Umbilical cord (tissue), 2 donors: Measurements from ENCODE around the gene MRPL20. TPM values are rescaled to one million over a fixed set of nuclear protein-coding genes. Genes with fewer than 3 reads are reported as not detected.
A peak's percentile ranks its signal among the peaks of the same experiment; 100 is the strongest.
"Not testable (repeated sequence)": the region's sequence is repeated elsewhere in the genome, so short reads cannot be mapped to it uniquely, and the experiment has no call there.

Experiments used
- DNase-seq: peaks from one replicate; pipeline ENCODE4 v3.0.0-alpha.2; 2015; ENCODE audit warnings: low spot score
- total RNA-seq: library from RNA; depleted of rRNA; stranded (reverse); fragments of >200 nt; gene quantifications from one replicate; pipeline ENCODE4 v1.2.3, GENCODE V29; 2014; ENCODE audit warnings: low replicate concordance; ENCODE audit not compliant: insufficient read depth

The MRPL20 gene
- total RNA-seq = 68.4 TPM

DNA sequence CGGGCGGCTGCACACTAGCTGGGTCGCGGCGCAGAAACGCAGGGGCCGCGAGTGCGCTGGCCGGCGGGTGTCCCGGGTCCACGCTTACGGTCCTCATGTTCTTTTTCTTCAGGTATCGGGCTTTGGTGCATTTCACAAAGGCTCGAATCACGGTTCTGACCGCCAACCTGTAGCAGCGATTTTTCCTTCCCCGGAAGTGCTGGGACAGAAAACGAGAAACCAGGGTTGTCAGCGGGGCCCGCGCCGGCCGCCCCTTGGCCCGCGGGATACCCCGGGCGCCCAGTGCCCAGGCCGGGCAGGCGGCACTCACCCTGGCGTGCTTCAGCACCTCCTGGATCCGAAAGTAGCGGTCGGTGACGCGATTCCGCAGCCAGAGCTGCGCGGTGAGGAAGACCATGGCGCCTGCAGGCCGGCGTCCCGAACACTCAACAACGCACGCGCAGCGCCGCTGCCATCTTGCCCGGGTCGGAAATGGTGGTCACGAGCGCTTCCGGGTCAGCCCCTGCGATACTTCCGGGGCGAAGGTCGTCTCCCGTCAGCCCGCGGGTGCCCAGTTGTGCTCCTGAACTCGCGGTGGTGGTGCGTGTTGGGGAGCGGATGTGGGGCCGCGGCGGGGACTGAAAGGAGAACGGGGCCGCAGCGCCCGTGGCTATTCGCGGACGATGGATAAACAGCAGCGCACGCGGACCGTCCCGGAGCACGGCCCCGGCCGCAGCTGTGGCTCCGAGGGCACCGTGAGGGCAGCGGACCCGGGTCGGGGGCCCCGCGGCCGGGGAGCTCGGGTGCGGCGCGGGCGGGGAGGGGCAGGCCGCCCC is at the start of gene MRPL20:
Gene MRPL20, minus strand, starts transcription at position 473 of the 815 bp plus-strand sequence. Its CDS starts 76 bp downstream, at position 397.
- peak; percentile 96 for DNase-seq

DNA sequence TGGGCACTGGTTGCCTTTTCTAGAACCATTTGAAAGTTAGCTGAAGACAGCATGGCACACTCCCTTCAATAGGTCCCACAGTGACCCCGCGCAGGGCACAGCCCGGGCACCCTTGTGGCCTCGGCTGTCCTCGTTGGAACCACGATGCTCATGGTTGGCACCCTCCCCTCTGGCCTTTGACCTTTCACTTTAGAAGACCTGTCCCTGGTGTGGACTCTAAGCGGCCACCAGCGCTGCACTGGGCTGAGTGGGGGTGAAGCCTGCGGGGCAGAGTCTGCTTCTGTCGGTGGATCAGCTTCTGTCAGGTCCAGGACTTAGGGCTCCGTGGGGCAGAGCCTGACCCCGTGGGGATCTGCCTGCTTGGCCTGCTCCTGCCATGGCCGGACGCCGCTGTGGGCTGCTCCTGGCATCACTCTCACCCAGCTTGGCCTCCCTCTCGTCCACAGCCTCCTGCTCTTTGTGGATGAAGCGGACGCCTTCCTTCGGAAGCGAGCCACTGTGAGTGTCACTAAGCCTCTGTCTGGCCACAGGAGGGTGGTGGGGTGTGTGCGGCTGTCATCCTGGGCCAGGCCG is 49.7 kb upstream of the MRPL20 start:
- not testable (repeated sequence) for DNase-seq

DNA sequence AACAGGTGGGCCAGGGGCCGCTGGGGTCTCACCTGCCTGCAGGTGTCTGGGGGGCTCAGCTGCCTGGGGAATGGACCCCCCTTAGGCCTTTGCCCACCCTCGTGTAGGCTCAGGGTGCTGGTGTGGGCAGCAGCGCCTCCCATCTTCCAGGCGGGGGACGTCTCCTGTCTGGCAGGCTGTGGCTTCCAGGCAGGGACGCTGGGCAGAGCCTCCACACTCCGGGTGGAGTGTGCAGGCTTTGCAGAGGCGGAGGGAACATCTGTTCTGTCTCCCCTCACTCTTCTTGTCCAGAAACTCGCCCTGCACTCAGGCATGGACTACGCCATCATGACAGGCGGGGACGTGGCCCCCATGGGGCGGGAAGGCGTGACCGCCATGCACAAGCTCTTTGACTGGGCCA is 48.8 kb upstream of the MRPL20 start:
- not testable (repeated sequence) for DNase-seq

DNA sequence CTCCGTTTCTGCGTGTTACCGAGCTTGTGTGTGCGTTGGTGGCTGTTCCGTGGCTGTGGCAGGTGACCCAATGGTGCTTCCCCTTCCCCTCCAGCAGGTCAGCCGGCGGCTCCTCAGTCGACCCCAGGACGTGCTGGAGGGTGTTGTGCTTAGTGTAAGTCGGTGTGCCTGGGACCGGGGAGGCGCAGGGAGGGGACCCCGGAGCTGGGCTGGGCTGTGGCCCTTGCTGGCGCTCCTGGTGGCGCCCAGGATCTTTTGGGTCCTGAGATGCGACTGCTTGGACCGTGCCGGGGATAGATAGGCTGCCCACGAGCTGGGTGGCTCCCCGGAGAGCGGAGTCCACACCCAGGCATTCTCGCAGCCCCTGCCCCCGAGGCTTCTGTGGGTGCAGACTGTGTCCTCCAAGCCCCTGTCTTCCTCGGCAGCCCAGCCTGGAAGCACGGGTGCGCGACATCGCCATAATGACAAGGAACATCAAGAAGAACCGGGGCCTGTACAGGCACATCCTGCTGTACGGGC is 48.3 kb upstream of the MRPL20 start:
- DNase-seq = no peak

DNA sequence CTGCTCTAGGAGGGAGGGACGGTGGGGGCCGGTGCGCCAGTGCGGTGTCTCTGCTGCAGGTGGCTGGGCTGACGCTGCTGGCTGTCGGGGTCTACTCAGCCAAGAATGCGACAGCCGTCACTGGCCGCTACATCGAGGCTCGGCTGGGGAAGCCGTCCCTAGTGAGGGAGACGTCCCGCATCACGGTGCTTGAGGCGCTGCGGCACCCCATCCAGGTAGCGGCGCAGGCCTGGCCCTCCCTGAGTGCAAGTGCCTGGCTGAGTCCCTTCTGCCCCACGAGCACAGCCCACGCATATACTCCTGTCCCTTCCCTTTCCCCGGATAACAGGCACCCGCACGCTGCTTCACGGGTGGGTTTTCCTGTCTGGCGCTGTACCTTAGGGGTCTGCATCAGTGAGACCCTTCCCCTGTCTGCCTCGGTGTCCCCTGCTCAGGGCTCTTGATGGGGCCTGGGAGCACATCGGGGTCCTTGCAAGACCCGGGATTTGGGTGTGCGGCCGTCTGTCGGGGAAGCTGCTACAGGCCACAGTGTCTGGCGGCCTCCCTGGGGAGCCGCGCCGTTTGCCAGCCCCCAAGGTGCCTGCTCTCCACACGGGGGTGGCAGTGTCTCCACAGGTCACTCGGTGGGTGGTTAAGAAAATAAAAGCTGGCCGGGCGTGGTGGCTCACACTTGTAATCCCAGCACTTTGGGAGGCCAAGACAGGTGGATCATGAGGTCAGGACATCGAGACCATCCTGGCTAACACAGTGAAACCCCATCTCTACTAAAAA is 47.4 kb upstream of the MRPL20 start:
- not testable (repeated sequence) for DNase-seq

DNA sequence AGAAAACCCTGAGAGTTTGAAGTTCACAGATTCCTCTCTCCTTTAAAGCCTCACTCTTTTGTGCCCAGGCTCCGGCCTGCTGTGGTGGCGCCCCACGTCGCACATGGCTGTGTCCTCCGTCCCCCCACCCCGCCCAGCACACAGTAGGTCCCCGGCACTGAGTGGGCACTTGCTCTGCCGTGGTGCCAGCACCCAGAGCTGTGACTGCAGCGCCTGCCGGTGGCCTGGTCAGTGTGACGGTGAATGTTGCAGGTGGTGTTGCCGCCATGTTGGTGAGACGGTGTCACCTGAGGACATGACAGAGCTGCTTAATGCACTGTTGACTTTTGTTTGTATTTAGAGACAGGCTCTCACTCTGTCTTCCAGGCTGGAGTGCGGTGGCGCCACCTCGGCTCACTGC is 45.8 kb upstream of the MRPL20 start:
- DNase-seq = no peak

DNA sequence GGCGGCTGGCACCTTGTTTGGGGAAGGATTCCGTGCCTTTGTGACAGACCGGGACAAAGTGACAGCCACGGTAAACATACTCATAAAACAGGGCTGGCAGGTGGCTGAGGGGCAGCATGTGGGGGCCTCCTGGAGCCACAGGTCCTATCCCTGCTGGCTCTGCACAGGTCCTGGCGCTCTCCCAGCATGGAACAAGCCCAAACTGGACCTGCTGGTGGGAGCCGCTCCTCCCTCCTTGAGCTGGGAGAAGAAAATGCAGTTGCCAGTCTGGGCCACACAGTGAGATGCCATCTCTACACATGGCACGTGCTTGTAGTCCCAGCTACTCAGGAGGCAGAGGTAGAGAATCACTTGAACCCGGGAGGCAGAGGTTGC is 45.3 kb upstream of the MRPL20 start:
- not testable (repeated sequence) for DNase-seq

DNA sequence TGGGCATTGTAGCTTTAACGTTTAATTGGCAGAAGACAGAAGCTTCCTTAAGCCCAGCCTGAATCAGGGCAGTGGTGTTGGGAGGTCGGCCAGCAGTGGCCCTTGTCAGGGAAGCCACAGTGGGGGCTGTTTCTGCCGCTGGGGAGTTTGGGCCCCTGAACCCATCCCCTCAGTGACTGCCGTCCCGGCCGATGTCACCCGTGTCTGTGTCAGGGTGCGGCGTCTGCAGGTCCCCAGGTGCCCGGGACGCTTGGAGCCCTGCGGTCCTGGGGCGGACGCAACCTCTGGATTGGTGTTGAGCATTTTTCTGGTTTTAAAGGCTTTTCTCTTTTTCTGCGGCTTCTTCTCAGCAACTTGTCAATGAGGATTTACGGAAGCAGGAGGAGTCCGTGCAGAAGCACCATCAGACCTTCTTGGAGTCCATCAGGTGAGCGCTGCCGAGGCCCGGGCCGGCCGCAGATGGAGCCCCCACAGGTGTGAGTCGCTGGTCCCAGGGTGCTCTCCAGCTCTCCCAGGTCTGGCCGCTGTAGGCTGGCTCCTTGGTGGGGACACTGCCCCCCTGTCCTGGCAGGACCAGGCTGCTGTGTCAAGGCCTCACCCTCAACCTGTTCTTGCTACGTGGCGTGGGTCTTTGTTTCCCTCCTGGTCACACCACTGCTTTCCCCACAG is 44.7 kb upstream of the MRPL20 start:
- DNase-seq = no peak

DNA sequence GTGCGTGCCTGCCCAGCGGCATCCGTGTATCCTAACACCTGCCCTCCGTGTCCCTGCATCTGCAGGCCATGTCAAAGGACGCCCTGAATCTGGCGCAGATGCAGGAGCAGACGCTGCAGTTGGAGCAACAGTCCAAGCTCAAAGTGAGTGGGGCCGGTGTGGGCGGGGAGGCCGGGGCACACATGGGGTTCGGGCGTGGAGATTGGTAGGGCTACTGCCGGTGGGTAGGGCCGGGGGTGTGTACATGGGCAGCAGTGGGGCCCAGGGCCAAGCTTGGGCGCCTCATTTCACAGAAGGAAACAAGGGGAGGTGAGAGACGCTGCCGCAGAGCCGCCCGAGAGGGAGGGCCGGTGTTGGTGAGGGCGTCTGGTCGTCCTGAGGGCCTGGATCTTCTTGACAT is 43.5 kb upstream of the MRPL20 start:
- DNase-seq = not testable (repeated sequence)

DNA sequence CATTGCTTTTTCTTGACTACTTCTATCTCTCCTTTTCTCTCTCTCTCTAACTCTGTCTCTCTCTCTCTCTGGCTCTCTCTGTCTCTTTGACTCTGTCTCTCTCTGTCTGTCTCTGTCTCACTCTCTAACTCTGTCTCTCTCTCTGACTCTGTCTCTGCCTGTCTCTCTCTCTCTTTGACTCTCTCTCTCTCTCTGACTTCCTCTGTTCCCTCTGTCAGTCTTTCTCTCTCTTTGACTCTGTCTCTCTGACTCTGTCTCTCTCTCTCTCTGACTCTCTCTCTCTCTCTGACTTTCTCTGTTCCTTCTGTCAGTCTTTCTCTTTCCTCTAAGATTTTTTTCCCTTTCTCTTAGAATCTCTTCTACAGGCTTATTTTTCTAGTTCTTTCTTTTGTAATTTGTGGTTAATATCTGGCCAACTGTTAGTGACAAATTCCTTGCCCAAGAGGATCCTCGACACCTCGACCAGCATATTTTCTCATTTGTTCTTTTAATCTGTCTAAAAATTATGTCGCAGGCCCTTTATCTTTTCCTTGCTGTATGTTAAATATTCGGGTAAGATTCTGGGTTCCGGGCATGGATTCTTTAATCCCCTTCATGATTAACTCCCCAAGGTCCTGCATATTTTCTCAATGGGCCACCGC is 42.1 kb upstream of the MRPL20 start, which contains the start of gene ATAD3C:
Gene ATAD3C, plus strand, starts transcription at position 591 of the 641 bp plus-strand sequence. CDS start 995 bp downstream, outside the sequence.
- DNase-seq = no peak

DNA sequence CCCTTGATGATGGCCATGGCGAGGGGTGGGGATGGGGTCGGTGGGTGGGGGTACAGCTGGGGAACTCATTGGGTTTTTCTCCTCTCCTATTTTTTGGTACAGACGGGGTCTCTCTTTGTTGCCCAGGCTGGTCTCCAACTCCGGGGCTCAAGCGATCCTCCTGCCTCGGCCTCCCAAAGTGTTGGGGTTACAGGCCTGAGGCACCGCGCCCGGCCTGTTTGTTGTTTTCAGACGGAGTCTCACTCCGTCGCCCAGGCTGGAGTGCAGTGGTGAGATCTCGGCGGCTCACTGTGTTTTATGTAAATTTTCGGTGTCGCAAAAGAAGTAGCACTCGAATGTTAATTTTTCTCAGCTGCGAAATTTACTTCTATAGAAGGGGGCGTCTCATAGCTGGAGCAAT is 39.5 kb upstream of the MRPL20 start:
- DNase-seq = not testable (repeated sequence)

DNA sequence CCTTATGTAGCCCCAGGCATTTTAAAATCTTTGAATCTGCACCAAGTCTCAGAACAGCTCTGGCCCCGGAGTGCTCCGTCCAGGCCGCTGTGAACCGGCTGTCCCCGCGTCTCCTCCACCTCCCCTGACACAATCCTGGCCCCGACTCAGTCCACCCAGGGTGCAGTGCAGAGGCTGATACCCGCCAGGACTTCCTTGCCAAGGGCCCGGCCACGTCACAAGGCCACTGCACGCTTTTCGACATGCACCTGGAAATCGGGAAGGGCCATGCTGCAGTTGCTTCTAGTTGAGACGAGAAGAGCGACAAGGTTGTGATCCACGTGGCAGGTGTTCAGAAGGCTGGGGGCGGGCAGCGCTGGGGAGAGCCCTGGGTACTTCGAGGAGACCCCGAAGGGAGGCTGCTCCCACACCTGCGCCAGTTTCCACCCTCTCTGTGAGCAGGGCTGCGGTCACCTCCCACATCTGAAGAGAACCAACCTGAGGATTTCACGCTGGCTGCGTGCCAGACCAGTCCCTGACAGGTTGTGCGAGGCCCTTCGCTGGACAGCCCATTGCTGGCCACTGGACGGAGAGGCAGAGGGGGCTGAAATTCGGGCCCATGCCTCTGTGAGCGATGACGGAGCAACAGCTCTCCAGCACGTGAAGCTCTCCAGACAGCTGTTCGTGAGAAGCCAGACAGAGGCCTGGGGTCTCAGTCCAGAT is 35.1 kb upstream of the MRPL20 start:
- DNase-seq = no peak

DNA sequence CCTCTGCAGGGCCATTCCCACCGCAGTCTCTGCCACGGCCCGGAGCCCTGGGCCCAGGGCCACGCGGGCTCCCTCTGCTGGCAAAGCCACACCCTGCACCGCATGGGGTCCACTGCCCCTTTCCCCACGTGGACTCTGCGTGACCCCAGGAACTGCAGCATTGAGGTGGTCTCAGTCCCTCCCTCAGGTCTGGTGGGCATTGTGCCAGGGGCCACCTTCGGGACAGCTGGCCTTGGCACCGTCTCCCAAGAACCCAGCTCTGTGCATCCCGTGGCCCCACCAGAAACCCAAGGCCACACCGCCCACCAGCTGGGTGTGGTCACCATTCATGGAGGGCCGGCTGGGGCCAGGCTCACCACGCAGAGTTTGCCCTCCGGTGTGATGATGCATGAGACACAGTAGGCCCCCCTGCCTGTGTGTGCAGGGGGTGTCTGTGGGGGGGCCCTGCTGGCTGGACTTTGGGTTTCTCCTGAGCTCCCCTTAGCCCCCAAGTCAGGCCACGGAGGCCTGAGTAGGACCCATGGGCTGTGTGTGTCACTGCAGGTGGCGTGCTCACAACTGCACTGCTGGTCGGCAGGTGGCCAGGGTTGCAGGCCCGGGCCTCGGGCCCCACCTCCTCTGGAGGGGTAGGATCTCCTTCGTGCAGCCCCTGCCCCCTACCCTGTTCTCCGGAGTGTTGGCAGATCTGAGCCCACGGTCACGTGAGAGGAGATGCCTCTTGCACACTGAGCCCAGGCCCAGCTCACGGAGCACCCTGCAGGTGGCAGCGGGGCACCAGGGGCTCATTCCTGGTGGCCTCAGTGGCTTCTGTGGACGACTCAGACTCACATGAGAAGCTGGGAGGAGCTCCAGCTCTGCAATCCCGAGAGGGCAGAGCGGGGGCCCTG is 34.2 kb upstream of the MRPL20 start:
- DNase-seq = no peak

DNA sequence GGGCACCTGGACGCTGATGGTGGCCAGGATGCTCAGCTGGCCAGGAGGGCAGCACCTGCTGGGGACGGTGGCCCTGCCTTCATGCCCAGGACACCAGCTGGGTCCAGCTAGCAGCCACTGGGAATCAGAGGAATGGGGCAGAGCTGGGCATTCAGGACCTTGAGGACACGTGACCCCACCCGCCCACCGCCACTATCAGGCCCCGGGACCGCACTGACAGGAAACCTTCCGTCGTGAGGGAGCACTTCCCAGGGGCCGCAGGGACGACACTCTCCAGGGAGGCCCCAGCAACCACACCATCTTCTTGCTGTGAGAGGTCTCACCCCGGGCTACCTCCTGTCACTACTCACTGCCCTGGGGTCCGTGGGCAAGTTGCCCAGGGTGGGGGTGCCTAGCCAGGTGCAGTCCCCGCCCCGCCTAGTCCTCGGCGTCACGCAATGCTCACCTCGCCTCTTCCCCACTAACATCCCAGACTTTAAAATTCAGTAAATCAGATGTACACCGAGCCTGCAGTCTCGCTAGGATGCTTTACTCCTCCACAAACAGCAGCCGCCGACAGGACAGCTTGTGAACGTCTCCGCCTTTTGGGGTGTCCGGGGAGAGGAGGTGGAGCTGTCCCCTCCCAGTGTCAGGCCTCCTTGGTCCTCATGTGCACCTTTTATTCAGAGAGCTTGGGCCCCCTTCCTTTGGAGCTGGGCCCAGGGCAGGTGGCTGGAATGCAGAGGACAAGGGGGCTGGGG is 33.3 kb upstream of the MRPL20 start:
- DNase-seq = no peak

DNA sequence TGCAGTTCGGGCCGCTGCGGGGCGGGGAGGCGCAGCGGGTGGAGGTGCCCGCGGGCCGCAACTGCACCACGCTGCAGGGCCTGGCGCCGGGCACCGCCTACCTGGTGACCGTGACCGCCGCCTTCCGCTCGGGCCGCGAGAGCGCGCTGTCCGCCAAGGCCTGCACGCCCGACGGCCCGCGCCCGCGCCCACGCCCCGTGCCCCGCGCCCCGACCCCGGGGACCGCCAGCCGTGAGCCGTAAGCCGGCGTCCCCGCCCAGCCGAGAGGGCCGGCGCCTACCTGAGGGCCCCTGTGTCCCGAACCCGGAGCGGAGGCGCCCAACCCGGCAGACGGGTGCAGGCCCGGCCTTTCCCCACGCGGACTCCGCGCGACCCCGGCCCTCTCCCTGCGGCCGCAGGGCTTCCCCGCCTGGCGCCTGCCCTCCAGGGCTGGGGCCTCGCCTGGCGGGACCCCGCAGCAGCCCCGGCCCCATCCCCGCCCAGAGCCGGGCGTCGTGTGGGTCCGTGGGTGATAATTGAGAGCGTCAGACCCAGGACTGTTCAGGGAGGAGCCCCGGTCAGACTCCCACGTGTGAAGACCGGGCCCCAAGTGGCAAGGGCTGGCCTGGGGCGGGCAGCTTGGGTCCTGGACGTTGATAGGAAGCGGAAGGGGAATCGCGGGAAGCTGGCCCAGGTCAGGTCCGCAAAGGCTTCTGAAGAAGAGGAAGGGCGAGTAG is 32.6 kb upstream of the MRPL20 start:
- DNase-seq = no peak

DNA sequence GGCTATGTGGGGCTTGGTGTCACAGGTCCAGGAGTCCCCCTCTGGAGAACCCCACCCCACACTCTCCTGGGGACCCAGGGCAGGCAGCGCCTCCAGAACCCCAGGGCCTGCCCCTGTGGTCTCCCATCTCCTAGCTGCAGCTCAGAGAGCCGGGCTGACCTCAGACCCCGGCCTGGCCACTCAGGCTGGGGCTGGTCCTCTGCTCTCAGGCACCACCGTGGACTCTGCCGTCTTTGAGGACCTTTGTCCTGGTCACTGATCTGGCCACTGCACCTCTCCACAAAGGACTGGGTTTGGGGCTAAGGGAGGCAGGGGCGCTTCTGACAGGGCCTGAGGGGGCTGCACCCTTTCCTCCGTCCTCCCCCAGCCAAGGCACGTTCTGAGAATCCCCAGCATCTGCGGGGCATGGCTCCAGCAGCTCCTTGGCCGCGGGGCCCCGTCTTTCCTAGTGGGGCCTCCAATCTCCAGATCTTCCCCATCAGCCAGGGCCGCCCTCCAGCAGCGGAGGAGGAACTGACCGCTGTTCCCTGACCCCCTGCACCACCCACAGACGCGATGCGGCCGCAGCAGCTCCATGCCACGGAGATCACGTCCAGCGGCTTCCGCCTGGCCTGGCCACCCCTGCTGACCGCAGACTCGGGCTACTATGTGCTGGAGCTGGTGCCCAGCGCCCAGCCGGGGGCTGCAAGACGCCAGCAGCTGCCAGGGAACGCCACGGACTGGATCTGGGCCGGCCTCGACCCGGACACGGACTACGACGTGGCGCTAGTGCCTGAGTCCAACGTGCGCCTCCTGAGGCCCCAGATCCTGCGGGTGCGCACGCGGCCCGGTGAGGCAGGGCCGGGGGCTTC is 31.7 kb upstream of the MRPL20 start:
- no peak for DNase-seq

DNA sequence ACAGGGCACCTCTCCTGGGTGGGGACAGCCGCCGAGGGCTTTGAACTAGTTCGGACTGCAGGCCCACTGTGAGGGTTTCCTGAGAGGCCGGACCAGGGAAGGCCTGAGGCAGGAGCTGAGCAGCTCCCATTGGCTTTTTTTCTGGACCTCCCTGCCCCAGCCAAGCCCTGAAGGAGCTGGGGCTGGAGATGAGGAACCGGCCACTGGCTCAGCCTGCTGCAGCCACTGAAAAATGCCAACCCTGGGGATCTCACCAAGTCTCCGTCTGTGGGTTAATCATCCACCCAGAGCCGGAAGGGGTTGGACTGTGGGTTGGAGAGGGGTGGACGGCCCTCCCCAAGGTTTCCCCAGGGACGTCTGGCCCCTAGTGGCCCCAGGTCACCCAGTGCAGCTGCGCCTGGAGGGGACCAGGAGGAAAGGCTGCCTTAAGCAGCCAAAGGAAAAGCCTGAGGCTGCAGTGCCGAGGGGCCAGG is 30.8 kb upstream of the MRPL20 start:
- no peak for DNase-seq
